ENCODE data around the gene ARRDC1. TPM values are rescaled to one million over a fixed set of nuclear protein-coding genes. Genes with fewer than 3 reads are reported as not detected.

The ARRDC1 gene
- polyA plus RNA-seq, 2 of the 4 experiments (the other 2 are of a cell fraction): 20.7 to 22.5 TPM

DNA sequence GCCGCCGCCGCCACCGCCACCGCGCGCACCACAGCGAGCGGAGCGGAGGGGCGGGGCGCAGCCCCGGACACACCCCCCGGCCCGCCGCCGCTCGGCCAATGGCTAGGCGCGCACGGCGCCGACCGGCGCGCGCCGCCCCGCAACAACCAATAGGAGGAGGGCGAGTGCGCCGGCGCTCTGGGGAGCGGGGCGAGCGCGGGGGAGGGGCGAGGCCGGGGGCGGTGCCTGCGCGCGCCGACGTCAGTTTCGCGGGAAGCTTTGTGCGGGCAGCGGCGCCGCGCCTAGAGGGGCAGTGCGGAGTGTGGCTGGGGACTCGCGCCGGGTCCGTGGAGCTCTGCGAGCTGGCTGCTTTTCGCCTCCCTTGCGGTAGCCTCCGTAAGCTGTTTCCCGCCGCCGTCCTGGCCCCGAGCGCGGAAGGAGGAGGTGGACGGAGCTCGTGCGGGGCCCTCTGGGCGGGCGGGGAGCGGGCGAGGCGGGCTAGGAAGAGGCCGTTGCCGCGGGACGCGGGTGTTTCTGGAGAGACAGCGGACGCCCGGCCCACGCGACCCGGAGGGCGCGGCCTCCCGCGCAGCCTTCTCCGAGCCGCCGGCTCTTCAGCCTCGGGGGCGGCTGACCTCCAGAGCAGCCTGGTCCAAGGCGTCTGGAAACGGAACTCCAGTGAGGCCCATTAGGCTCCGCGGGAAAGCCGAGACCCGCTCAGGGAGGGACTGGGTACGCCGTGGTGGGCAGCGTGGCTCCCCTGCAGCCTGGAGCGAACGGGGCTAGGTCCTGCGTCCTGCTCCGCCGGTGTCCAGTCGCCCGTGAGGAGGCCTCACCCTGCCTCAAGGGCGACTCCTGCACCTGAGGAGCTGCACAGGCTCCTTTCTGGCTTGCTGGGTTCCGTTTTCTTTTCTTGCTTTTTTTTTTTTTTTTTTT lies 14.8 kb upstream of the ARRDC1 start, which contains the start of gene ZMYND19:
ZMYND19 (minus strand) TSS at position 44 of the 915 bp plus-strand sequence. CDS start 249 bp downstream, outside the sequence.
- DNase-seq (ENCODE audit: low read depth in 1 of 2, low spot score in 1 of 2) (peak; percentile 85 to 94), FAIRE-seq (no peak), ATAC-seq (peak; percentile 87 to 93)
- CTCF ChIA-PET: interaction anchor here (0.7 to 18.5 kb wide), 2 partner anchors 10 to 14 kb away, joined by 3 to 175 read pairs; partner anchors contain the start of genes ARRDC1 and DPH7
- H3K27ac ChIP-seq: peak within 1 kb of the TSS; percentile 94 to 95
- H3K4me1 ChIP-seq: peaks cover 15% of the 10 kb centered on the region; the same call in 1 of the 3 replicates
- H3K9me3 ChIP-seq: no peaks in the 10 kb centered on the region
- TF ChIP-seq KDM5A (IDR thresholded peaks at IDR 0.05): no peak
- peak; percentile 9; the same call in 1 of the 2 replicates for TF ChIP-seq TFCP2L1 (CRISPR knock-in tag; IDR thresholded peaks at IDR 0.05)
- no peak for TF ChIP-seq HOXB5 (CRISPR knock-in tag; IDR thresholded peaks at IDR 0.05)
- TF ChIP-seq POLR2AphosphoS2 (conservative IDR thresholded peaks at IDR 0.05; ENCODE audit: low read length): no peak
- no peak for TF ChIP-seq FOSL2 (IDR thresholded peaks at IDR 0.05)
- TF ChIP-seq FOSL2 (CRISPR knock-in tag; IDR thresholded peaks at IDR 0.05): no peak
- TF ChIP-seq BHLHE40 (IDR thresholded peaks at IDR 0.05; ENCODE audit: low read depth, low read length): no peak
- TF ChIP-seq HDAC2 (IDR thresholded peaks at IDR 0.05): no peak
- TF ChIP-seq POLR2A (IDR thresholded peaks at IDR 0.05; ENCODE audit: low read length): peak; percentile 58
- no peak for TF ChIP-seq NFE2L2 (conservative IDR thresholded peaks at IDR 0.05; ENCODE audit: low read length)
- TF ChIP-seq JUN (IDR thresholded peaks at IDR 0.05): peak in 1 of 2 experiments; percentile 35; a peak in 2 of 5 replicates
- no peak for TF ChIP-seq ZFP36 (IDR thresholded peaks at IDR 0.05; ENCODE audit: borderline replicate concordance, partially characterized antibody)
- no peak for TF ChIP-seq RAD21 (conservative IDR thresholded peaks at IDR 0.05 in 1 of 2, IDR thresholded peaks at IDR 0.05 in 1 of 2)
- TF ChIP-seq MYC (IDR thresholded peaks at IDR 0.05; ENCODE audit: borderline replicate concordance, low read length): no peak
- no peak for TF ChIP-seq NR3C1 (IDR thresholded peaks at IDR 0.05)
- TF ChIP-seq PHF8 (IDR thresholded peaks at IDR 0.05; ENCODE audit: borderline replicate concordance, low read depth): no peak
- TF ChIP-seq, protein P1, sequence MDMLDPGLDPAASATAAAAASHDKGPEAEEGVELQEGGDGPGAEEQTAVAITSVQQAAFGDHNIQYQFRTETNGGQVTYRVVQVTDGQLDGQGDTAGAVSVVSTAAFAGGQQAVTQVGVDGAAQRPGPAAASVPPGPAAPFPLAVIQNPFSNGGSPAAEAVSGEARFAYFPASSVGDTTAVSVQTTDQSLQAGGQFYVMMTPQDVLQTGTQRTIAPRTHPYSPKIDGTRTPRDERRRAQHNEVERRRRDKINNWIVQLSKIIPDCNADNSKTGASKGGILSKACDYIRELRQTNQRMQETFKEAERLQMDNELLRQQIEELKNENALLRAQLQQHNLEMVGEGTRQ (IDR thresholded peaks at IDR 0.05): no peak
- TF ChIP-seq, protein P2, sequence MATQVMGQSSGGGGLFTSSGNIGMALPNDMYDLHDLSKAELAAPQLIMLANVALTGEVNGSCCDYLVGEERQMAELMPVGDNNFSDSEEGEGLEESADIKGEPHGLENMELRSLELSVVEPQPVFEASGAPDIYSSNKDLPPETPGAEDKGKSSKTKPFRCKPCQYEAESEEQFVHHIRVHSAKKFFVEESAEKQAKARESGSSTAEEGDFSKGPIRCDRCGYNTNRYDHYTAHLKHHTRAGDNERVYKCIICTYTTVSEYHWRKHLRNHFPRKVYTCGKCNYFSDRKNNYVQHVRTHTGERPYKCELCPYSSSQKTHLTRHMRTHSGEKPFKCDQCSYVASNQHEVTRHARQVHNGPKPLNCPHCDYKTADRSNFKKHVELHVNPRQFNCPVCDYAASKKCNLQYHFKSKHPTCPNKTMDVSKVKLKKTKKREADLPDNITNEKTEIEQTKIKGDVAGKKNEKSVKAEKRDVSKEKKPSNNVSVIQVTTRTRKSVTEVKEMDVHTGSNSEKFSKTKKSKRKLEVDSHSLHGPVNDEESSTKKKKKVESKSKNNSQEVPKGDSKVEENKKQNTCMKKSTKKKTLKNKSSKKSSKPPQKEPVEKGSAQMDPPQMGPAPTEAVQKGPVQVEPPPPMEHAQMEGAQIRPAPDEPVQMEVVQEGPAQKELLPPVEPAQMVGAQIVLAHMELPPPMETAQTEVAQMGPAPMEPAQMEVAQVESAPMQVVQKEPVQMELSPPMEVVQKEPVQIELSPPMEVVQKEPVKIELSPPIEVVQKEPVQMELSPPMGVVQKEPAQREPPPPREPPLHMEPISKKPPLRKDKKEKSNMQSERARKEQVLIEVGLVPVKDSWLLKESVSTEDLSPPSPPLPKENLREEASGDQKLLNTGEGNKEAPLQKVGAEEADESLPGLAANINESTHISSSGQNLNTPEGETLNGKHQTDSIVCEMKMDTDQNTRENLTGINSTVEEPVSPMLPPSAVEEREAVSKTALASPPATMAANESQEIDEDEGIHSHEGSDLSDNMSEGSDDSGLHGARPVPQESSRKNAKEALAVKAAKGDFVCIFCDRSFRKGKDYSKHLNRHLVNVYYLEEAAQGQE (IDR thresholded peaks at IDR 0.05): no peak
- TF ChIP-seq SMC3 (IDR thresholded peaks at IDR 0.05): no peak
- TF ChIP-seq, protein P3, sequence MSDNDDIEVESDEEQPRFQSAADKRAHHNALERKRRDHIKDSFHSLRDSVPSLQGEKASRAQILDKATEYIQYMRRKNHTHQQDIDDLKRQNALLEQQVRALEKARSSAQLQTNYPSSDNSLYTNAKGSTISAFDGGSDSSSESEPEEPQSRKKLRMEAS (IDR thresholded peaks at IDR 0.05): peak; percentile 53
- TF ChIP-seq HEYL (CRISPR knock-in tag; IDR thresholded peaks at IDR 0.05): no peak
- no peak for TF ChIP-seq ZNF302 (CRISPR knock-in tag; IDR thresholded peaks at IDR 0.05)
- no peak for TF ChIP-seq CBX8 (IDR thresholded peaks at IDR 0.05)
- TF ChIP-seq, protein P4, sequence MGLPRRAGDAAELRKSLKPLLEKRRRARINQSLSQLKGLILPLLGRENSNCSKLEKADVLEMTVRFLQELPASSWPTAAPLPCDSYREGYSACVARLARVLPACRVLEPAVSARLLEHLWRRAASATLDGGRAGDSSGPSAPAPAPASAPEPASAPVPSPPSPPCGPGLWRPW (IDR thresholded peaks at IDR 0.05): no peak
- no peak for TF ChIP-seq ZC3H11A (IDR thresholded peaks at IDR 0.05)
- no peak for TF ChIP-seq MAFK (IDR thresholded peaks at IDR 0.05; ENCODE audit: partially characterized antibody)
- peak within 1 kb of the TSS; percentile 99 for H3K4me3 ChIP-seq
- H3K4me2 ChIP-seq: peak within 1 kb of the TSS; percentile 95
- under 1% methylated on average over 23 of the region's 113 CpGs for WGBS (ENCODE audit: missing lambda C conversion rate)
- POLR2A ChIA-PET: interaction anchor here (0.6 to 1.4 kb wide), 8 partner anchors 9 to 178 kb away, joined by 3 to 11 read pairs (median 4); partner anchors contain the start of genes ARRDC1, DPH7 and EHMT1

Data from A549 (cell line).